GM18909 (cell line): ENCODE data around the gene TMEM80.

ENCODE experiments used
- ATAC-seq: cut with Tn5 transposase; IDR thresholded peaks from one replicate; pipeline ENCODE4 v1.9.1; 2021; ENCODE audit warnings: mild to moderate bottlenecking; ENCODE audit not compliant: unreplicated experiment, poor library complexity

The TMEM80 gene

DNA sequence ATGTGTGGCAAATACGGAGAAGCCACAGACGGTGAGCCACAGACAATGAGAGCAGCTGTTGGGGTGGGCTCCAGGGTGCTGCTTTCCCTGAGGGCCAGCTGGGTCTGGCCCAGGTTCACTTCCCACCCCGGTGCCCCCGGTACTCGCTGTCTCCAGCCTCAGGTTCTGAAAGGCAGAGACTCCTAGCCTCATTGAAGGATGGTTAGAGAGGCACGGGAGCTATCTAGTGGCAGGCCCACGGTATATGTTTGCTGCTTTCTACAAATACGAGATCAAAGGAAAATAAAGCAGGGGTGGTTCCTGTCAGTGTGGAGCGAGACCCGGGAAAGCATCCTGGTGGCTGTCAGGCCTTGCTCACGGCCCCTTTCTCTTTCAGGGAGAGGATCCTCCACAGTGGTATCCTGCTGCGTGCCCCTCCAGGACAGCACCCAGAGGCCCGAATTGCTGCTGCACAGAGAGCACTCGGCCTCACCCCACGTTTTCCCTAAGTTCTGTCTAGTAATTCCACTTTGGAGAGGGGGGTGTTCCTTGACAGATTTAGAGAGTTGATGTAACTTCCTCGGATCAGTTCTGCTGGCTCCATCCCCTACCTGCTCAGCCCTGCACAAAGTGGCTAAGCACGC is 3.0 kb downstream of the TMEM80 start:
- no peak for ATAC-seq

DNA sequence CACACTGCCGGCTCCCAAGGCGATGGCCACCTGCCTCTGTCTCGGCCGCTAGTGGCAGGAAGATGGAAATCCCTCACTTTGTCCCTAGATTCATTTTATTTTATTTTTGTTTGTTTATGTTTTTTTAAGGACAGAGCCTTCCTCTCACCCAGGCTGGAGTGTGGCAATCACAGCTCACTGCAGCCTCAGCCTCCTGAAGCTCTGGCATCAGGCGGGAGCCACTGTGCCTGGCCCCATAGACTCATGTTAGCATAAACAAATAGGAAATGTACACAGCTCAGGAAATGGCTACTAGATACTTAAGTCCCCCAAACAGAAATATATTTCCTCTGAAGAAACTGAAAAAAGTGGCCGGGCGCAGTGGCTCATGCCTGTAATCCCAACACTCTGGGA is 3.5 kb downstream of the TMEM80 start:
- no peak for ATAC-seq

DNA sequence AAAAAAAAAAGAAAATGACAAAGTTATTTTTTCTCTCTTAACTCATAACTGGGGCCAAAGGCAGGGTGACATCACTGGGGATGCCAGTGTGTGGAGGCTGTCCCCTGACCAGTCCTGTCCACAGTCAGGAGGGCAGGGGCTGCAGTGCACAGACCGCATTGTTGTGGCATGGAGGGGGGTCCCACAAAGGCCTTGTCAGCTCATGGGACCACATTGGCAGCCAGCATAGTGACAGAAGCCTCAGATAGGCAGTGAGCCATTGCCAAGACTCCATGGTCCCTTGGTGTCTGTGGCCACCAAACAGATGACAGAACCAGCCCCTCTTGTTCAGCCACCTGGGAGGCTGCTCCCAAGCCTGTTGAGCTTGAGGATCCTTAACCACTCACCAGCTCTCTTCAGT is 4.1 kb downstream of the TMEM80 start:
- ATAC-seq, result no peak

DNA sequence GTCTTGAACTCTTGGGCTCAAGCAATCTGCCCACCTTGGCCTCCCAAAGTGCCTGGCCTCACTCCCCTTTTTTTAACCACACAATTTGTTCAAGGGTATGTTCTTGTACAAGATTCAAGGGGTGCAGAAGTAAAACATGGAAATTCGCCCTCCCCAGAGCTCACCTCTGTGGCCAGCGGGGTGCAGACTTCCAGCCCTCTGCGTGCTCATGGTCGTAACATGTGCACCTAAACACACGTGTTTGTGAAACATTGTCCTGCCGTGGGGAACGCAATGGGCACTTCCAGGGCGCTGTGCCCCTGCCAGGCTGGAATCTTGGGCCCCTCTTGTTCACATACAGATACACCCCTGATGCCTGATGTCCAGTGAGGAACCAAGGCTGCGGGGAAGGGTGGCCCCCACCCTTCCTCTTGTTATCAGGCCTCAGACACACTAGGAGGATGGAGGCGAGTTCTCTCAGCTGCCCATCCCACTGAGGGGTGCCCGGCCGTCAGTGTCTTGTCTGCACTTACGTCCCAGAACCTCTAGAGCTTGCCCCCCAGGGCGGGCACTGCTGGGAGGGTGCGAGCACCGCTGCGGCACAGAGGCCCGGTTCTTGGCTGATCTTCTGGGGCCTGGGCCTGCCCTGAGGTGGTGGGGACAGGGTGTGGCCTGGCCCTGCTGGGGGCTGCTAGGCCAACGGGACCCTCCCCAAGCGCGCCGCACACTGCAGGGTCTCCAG is 6.3 kb downstream of the TMEM80 start:
- no peak for ATAC-seq

DNA sequence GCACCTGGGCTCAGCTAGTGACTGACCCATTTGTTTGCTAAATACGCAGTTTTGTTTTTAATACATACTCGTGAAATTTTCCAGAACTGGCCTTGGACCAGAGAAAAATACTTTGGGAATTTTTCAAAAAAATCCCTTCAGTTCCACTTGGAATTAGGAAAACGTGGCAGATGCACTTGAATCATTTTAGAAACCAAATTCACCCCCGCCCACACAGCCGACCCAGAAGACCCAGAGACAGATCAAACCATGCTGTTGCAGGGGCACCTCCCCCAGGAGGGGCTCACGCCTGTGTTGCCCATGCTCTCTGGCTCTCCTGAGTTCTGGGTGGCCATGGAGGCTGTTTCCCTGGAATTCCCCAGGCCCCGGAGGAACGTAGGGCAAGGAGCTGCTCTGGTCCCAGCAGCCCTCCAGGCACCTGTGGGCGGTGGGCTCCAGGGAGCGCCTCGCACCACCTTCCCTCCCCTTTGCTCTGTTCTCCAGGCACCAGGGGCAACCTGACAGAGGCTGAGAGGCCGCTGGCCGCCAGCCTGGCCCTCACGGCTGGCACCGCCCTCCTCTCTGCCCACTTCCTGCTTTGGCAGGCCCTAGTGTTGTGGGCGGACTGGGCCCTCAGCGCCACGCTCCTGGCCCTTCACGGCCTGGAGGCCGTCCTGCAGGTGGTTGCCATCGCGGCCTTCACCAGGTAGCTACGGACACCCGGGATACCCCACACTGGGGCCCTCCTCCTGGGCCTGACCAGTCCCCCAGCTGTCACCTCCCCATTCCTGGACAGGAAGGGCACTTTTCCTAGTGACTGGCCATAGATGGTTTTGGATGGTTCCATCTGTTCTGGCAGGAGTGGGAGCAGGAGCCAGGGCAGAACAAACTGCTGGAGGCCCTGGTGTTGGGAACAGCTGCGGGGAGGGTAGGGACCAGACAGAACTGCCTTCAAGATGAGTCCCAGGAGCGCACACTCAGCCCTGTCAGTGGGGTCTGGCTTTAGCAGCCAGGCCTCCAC is 7.1 kb downstream of the TMEM80 start:
- no peak for ATAC-seq

DNA sequence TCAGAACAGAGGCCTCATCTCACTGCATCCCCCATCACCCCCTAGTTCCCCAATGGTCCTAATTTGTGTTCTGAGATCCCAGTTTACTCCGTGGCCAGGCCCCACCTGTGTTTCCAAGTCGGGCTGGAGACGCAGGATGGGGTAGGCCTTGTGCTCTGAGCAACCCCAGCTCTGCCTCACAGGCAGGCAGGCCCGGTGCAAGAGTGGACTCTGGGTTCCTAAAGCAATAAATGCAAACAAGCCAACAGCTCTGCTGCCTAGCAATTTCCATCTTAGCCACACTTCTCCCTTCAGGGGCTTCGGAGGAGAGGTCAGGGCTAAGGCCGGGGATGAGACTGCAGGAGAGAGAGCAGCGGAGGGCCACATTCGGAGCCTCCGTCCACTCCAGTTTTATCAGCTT is 7.9 kb downstream of the TMEM80 start:
- no peak for ATAC-seq

DNA sequence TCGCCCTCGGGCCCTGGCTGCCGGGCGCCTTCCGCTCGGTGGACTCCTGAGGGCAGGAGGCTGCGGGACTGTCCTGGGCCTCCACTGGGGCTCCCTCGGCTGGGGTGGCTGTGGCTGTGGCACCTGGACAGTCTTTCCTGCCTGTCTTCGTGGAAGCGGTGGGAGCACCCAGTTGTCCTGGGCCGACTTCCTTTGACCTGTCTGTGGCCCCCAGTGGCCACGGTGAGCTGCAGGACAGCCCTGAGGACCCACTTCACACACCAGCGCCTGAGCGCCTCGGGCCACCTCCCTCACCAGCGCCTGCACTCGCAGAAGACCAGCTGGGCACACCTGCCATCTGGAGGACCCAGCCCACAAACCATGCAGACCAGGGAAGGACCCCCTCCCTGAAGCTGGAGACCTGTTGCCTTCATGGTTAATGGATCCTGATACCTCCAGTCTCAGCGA is 8.6 kb downstream of the TMEM80 start:
- ATAC-seq, result no peak

DNA sequence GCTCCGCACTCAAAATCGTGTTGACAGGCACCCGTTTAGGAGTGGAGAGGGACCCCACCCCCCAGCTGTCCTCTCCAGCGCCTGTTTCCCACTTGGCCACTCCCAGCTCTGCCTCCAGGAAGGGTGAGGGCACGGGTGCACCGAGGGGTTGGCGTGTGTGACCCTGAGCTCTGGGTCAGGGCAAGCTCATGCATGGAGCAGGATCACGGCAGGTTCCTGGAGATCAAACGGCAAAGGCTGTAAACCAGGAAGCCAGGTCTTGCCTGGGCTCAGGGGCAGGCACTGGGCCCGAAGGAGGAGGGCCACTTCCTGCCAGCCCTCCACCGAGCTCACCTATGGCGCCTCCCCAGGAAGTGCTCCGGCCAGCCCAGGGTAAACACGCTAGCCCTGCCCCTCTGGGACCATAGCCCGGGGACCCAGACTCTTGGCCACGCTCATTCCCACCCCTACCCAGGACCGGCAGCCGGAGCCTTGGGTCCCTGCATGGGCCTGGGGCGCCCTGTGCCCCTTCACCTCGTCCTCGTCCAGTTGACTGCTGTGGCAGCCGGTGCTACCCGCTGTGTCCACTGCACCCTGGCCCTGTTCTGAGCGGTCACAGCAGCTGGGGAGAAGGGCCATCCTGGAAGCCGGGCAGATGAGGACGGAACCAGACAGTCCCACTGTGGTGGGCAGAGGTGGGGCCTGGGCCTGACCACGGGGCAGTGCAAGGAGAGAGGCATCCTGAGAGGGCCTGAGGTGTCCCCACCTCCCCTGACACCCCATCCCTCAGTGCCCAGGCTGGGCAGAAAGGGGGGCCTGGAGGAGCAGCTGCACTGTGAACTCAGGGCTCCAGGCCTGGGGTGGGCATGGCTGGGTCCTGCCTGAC is 9.4 kb downstream of the TMEM80 start:
- no peak for ATAC-seq

DNA sequence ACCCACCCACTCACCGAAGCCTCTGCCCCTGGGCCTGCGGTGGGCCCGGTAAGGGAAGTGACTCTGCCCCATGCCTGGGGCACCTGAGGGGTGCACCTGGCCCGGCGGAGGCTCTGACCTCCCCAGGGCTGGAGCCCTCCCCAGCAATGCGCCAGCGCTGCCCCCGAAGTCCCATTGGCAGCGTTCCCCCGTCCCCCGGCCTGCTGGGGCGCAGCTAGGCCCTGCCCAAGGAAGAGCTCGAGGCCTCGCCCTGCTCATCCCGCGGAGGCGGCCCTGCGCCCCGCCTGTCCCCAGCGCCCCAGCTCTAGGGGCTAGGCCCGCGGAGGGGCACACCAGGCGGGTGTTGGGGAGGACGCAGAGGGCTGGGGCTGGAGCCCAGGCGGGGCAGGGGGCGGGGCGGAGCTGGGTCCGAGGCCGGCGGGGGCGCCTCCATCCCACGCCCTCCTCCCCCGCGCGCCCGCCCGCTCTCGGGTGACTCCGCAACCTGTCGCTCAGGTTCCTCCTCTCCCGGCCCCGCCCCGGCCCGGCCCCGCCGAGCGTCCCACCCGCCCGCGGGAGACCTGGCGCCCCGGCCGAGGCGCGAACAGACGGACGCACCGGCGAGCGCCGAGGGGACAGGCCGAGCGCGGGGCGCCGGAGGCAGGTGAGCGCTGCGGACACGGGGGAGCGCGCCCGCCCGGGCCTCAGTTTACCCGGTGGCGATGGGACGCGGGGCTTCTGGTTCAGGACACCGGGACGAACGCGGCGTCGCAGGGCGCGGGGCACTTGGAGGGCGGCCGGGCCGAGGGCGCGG is 10.2 kb downstream of the TMEM80 start, which contains the start of gene EPS8L2:
EPS8L2 (plus strand) TSS at position 586 of the 793 bp plus-strand sequence. CDS start 3,177 bp downstream, outside the sequence.
- no peak for ATAC-seq

DNA sequence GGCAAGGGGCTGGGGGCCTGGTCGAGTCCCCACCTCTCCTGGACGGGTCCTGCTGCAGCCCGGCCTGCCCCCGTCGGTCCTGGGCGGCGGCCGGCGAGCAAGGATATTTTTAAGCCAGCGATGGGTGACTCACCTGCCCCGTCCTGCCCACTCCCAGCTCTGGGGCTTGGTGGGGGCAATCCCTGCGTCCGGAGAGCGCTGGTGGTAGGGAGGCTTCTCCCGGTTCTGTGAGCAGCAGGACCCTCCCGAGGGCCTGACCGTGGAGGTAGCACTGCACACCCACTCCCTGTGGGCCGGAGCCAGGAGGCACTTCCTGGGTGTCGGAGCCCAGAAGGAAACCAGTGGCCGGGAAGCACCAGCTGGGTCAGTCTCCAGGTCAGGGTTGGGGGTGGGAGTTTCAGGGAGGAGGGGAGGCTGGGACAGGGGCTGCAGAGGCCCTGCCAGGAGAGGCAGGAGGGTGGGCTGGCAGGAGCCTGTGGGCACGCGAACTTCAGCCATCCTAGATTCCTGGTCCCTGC is 10.9 kb downstream of the TMEM80 start:
- ATAC-seq, result no peak

DNA sequence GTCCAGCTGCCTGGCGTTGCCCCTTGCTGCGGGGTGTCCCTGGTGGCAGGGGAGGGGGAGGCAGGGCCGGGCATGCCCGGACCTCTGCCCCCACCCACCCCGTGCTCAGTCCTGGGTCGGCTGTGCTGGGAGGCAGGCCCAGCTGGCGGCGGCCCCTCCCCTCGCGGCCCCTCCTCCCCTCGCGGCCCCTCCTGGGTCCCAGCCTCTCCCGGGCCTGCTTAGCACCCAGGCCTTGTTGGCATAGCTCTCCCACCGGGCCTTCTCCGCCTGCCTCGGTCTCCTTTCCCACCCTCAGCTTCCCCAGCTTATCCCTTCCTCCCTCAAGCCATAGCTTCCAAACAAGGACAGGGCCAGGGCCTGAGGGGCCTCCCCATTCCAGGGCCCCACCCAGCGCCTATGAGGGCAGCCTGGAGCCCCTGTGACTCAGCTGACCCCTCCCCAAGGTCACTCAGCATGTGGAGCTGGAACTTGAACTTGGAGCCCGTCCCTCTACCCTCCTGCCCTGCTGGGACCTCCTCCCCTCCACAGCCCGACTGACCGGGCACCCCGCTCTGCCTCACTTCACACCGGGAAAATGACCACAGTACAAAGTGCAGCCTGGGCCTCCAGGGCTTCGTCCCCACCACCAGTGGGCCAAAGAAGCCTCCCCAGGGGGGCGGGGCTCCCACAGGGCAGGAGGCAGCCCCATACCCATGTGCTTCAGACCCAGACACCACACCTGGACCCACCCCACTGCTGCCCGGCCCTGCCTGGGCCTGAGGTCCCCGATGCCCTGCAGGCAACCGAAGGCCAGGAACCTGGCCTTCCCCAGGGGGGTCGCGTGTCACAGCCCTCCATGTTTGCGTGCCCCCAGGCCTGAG is 11.6 kb downstream of the TMEM80 start:
- no peak for ATAC-seq

DNA sequence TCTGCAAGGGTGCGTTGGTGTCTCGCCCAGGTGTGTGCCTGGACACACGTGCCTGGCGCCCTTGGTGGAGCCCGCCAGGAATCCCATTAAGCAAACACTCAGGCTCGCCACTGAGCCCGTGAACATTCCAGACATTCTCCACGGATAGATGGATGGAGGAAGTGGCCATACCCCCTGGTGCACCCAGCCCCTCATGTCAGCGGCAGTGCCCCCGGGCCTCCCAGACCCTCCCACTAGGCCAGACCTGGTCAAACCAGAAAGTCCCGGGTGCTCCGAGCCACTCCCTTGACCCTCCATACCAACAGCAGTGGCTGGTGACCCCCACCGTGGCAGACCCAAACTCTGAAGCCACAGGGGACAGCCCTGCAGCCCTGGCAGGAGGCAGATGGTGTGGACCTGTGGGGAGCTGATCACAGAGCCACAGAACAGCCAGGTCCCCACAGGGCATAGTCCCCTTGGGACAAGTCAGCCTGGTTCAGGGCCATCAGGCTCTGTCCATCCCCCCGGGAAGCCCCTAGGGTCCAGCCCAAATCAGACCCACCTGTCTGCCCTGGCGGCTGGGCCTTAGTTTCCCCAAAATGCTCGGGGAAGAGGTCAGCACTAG is 12.3 kb downstream of the TMEM80 start:
- ATAC-seq, result no peak

DNA sequence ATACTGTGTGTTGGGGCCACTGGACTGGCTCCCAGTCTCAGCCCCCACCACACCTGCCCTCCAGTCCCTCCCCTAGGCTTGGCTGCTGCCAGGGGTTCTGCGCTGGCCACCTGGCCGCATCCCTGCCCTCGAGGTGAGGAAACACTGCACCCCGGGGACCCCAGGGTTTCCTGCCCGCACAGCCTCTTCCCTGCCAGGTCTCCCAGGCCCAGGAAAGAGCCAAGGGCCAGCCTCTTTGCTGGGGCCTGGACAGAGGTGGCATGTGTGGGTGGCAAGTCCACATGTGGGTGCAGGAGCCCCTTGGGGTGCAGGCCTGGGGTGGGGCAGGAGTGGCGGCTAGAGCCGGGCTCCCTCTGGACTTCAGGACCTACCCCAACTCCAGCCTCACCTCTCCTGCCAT is 12.9 kb downstream of the TMEM80 start:
- no peak for ATAC-seq

DNA sequence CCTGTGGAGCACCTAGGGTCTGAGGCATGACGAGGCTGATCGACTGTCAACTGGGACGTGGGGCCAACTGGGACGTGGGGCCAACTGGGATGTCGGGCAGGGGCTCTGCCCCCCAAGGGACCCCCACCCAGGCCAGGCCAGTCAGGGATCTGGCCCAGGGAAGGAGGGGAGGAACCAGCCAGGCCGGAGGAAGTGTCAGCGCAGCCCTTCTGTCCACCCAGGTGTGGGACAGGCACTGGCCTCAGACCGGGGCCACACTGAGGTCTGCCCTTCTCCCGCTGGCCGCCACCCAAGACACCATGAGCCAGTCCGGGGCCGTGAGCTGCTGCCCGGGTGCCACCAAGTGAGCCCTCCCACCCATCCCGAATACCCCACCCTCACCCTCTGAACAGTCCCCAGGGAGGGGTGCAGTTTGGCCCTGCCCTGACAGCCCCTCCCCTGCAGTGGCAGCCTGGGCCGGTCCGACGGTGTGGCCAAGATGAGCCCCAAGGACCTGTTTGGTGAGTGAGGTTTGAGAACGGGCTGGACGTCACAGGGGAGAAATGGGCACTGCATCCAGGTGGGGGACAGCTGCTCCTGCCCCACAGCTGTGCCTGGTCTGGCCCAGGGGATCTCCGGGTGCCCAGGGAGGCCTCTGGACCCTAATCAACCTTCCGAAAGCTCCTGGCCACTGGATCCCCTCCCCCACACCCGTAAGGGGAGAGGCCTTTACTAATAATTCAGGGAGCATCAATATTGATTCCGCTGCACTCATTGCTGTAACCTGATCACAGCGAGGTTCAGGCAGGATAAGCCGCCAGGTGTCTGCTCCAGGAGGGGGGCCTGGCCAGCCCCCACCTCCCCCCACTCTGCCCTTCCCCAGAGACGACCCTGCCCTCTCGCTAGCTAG is 13.7 kb downstream of the TMEM80 start:
- no peak for ATAC-seq

DNA sequence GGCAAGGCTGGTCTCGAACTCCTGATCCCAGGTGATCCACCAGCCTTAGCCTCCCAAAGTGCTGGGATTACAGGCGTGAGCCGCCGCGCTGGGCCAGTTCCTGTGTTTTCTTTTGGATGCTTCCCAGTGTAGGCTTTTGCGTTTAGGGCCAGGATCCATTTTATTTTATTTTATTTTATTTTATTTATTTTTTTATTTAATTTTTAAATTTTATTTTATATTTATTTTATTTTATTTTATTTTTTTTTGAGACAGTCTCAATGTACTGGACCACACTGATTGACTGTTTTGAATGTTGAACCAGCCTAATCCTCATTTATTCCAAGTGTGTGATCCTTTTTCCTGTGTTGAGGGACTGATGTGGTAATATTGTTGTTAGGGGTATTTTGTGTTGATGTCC is 18.8 kb downstream of the TMEM80 start:
- no peak for ATAC-seq

DNA sequence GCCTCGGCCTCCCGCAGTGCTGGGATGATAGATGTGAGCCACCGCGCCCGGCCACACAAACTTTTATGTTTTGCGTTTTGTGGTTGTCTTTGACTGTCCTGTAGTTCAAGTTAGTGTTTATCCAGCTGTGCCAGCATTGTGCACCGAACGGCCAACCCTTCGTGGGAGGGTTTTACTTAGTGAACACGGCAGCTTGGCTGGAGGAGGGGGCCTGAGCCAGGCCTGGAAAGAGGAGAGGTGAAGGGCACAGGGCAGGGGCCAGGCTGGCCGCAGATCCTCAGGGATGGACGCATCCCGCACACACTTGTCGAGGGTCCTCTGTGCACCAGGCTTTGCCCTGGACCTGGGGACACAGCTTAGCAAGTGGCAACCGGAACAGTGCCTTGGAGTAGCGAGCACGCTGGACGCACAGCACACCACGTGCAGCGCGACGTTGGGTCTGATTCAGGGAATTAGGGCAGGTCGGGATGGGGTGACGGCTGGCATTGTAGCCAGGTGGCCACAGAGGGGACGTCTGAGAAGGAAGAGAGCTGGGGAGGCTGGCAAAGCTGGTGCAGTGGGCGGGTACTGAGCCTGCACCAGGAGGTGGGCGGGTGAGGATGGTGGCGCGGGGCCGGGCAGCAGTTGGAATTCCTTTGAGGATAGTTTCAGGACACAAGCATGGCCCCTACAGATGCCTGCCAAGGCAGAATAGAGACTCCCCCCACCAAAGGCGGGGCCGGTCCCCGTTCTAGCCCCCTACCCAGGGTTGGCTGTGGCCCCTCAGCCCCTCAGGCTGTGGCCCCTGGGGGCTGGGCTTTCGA is 23.8 kb downstream of the TMEM80 start:
- no peak for ATAC-seq
